H1 (cell line): ENCODE measurements around the gene SPOP. TPM values are rescaled to one million over a fixed set of nuclear protein-coding genes. Genes with fewer than 3 reads are reported as not detected.
A peak's percentile ranks its signal among the peaks of the same experiment; 100 is the strongest.

Experiments
- CTCF ChIA-PET: fragments of 300-600 bp; sonication (Branson Sonifier 250); formaldehyde crosslinking; loops from one replicate; lab custom pipeline; 2021; ENCODE audit not compliant: partially characterized antibody; lab: Charles Lee
- POLR2A ChIA-PET: fragments of 300-600 bp; sonication (Branson Sonifier 250); formaldehyde crosslinking; loops from one replicate; lab custom pipeline; 2021; ENCODE audit warnings: inconsistent platforms; ENCODE audit not compliant: partially characterized antibody; lab: Charles Lee
- DNase-seq, 2 experiments: peaks; one replicate each; pipeline versions ENCODE4 v3.0.0 to v3.0.0-alpha.2; 2010 to 2022; ENCODE audit warnings: low spot score in 2 of 2, low read depth in 1 of 2, mixed read lengths in 1 of 2
- FAIRE-seq: peaks from 2 replicates; lab custom pipeline; 2011; peaks lifted over from hg19 to GRCh38; lab: Jason Lieb, UNC
- H2AFZ ChIP-seq: 2 replicates; pipeline ENCODE4 v1.8.1; 2012; ENCODE audit warnings: low read length, inconsistent platforms
- H2AK5ac ChIP-seq: 2 replicates; pipeline ENCODE4 v1.6.1; 2013; ENCODE audit warnings: low read depth, low read length
- H2BK120ac ChIP-seq: replicated peaks from 2 replicates; pipeline ENCODE3; 2013; ENCODE audit warnings: low read depth, low read length, inconsistent platforms
- H2BK12ac ChIP-seq: 2 replicates; pipeline ENCODE4 v1.6.1; 2013; ENCODE audit warnings: low read depth, low read length
- H2BK15ac ChIP-seq: 2 replicates; pipeline ENCODE4 v1.6.1; 2013; ENCODE audit warnings: low read length
- H2BK20ac ChIP-seq: 2 replicates; pipeline ENCODE4 v1.6.1; 2013; ENCODE audit warnings: low read length
- H2BK5ac ChIP-seq: 2 replicates; pipeline ENCODE4 v1.6.1; 2013; ENCODE audit warnings: low read depth, low read length
- H3K14ac ChIP-seq: 2 replicates; pipeline ENCODE4 v1.6.1; 2013; ENCODE audit warnings: inconsistent platforms; ENCODE audit not compliant: insufficient read length
- H3K18ac ChIP-seq: 2 replicates; pipeline ENCODE4 v1.6.1; 2013; ENCODE audit warnings: low read length; ENCODE audit errors: extremely low read depth
- H3K23ac ChIP-seq: 2 replicates; pipeline ENCODE4 v1.6.1; 2013; ENCODE audit warnings: inconsistent platforms; ENCODE audit not compliant: insufficient read length
- H3K23me2 ChIP-seq: 2 replicates; pipeline ENCODE4 v1.6.1; 2013; ENCODE audit warnings: low read depth, low read length
- H3K27ac ChIP-seq: 2 replicates; pipeline ENCODE4 v1.6.1; 2011; ENCODE audit warnings: low read depth, low read length, inconsistent platforms
- H3K27me3 ChIP-seq, 4 experiments: replicated peaks in 1 of 4; 1 replicate in 1 of 4; 2 replicates in 3 of 4; pipeline versions ENCODE4 v1.6.1 to v1.8.1; 2011 to 2013; ENCODE audit warnings: low read length in 3 of 4, mild to moderate bottlenecking in 3 of 4, inconsistent platforms in 2 of 4, mixed read lengths in 2 of 4, moderate library complexity in 1 of 4; ENCODE audit not compliant: control insufficient read depth in 3 of 4, insufficient read depth in 3 of 4; ENCODE audit errors: extremely low read depth in 1 of 4
- H3K36me3 ChIP-seq, 4 experiments: 2 replicates each; pipeline versions ENCODE4 v1.6.1 to v1.8.1; 2011 to 2013; ENCODE audit warnings: mild to moderate bottlenecking in 4 of 4, low read length in 3 of 4, moderate library complexity in 2 of 4, control low read depth in 1 of 4, inconsistent platforms in 1 of 4; ENCODE audit not compliant: insufficient read depth in 4 of 4, control insufficient read depth in 2 of 4
- H3K4ac ChIP-seq: replicated peaks from 2 replicates; pipeline ENCODE3; 2013; ENCODE audit warnings: low read length, low read depth, mixed read lengths, inconsistent platforms; ENCODE audit not compliant: insufficient read length
- H3K4me1 ChIP-seq, 4 experiments: replicated peaks in 1 of 4; 1 replicate in 1 of 4; 2 replicates in 3 of 4; pipeline versions ENCODE4 v1.6.1 to v1.8.1; 2011 to 2013; ENCODE audit warnings: low read length in 3 of 4, inconsistent platforms in 2 of 4, mixed read lengths in 1 of 4; ENCODE audit not compliant: insufficient read depth in 4 of 4, control insufficient read depth in 3 of 4
- H3K4me2 ChIP-seq, 2 experiments: 2 replicates each; pipeline versions ENCODE4 v1.6.1 to v1.8.1; 2011 to 2013; ENCODE audit warnings: low read depth in 2 of 2, low read length in 2 of 2, control low read depth in 1 of 2, inconsistent platforms in 1 of 2, mild to moderate bottlenecking in 1 of 2; ENCODE audit not compliant: insufficient read depth in 1 of 2
- H3K4me3 ChIP-seq, 4 experiments: fragments of 200-600, 300-600 bp in 1 of 4; sonication (generic), shearing (Covaris generic), sonication (Bioruptor Twin) in 1 of 4; 2 replicates each; pipeline versions ENCODE4 v1.5.1 to v1.8.1; 2011 to 2016; ENCODE audit warnings: low read length in 4 of 4, low read depth in 3 of 4, control low read depth in 2 of 4, inconsistent platforms in 2 of 4, mild to moderate bottlenecking in 2 of 4, mixed read lengths in 1 of 4, moderate library complexity in 1 of 4; ENCODE audit not compliant: insufficient read depth in 2 of 4; ENCODE audit errors: extremely low read depth in 1 of 4
- H3K56ac ChIP-seq: replicated peaks from 2 replicates; pipeline ENCODE3; 2013; ENCODE audit warnings: low read depth, mild to moderate bottlenecking, mixed read lengths, low read length, inconsistent platforms; ENCODE audit not compliant: insufficient read length
- H3K79me1 ChIP-seq: 2 replicates; pipeline ENCODE4 v1.6.1; 2013; ENCODE audit warnings: low read depth, low read length, control low read depth
- H3K79me2 ChIP-seq, 2 experiments: 2 replicates each; pipeline versions ENCODE4 v1.6.1 to v1.8.1; 2012 to 2013; ENCODE audit warnings: low read length in 2 of 2, mild to moderate bottlenecking in 2 of 2, inconsistent platforms in 1 of 2; ENCODE audit not compliant: insufficient read depth in 2 of 2, control insufficient read depth in 1 of 2
- H3K9ac ChIP-seq, 4 experiments: replicated peaks in 1 of 4; 1 replicate in 1 of 4; 2 replicates in 3 of 4; pipeline versions ENCODE4 v1.6.1 to v1.8.1; 2011 to 2013; ENCODE audit warnings: low read depth in 3 of 4, low read length in 3 of 4, control low read depth in 2 of 4, mild to moderate bottlenecking in 2 of 4, moderate library complexity in 2 of 4, inconsistent platforms in 1 of 4; ENCODE audit errors: extremely low read depth in 1 of 4
- H3K9me3 ChIP-seq, 2 experiments: 2 replicates each; pipeline versions ENCODE4 v1.6.1 to v1.8.1; 2012 to 2013; ENCODE audit warnings: mild to moderate bottlenecking in 2 of 2, moderate library complexity in 2 of 2, control low read depth in 1 of 2, inconsistent platforms in 1 of 2, low read depth in 1 of 2, low read length in 1 of 2, mixed read lengths in 1 of 2; ENCODE audit not compliant: insufficient read depth in 2 of 2
- H4K20me1 ChIP-seq, 2 experiments: replicated peaks in 1 of 2; 2 replicates each; pipeline versions ENCODE3 to v1.8.1; 2011 to 2013; ENCODE audit warnings: inconsistent platforms in 2 of 2, low read length in 2 of 2, mild to moderate bottlenecking in 1 of 2; ENCODE audit not compliant: insufficient read depth in 2 of 2, control insufficient read depth in 1 of 2
- H4K5ac ChIP-seq: 2 replicates; pipeline ENCODE4 v1.6.1; 2013; ENCODE audit warnings: low read length, low read depth, mixed read lengths, inconsistent platforms; ENCODE audit not compliant: insufficient read length
- H4K8ac ChIP-seq: 2 replicates; pipeline ENCODE4 v1.8.0; 2013; ENCODE audit warnings: mild to moderate bottlenecking, moderate library complexity, low read length, inconsistent platforms; ENCODE audit not compliant: insufficient read depth; ENCODE audit errors: extremely low read depth
- H4K91ac ChIP-seq: replicated peaks from 2 replicates; pipeline ENCODE3; 2013; ENCODE audit warnings: low read length, mixed read lengths, inconsistent platforms; ENCODE audit not compliant: insufficient read length
- GABPA ChIP-seq: IDR thresholded peaks from 2 replicates; pipeline ENCODE4 v1.6.1; 2011; ENCODE audit warnings: mild to moderate bottlenecking, low read length, moderate library complexity, borderline replicate concordance; ENCODE audit not compliant: insufficient read depth
- RXRA ChIP-seq: IDR thresholded peaks from 2 replicates; pipeline ENCODE4 v1.6.1; 2011; ENCODE audit warnings: low read depth, mild to moderate bottlenecking, low read length, moderate library complexity; ENCODE audit not compliant: insufficient read depth
- WGBS, 2 experiments: shearing (Covaris generic) in 1 of 2; methylation state at CpG; one replicate each; pipeline versions ENCODE4 v1.1.6 to v1.1.7; 2013 to 2015; ENCODE audit warnings: low lambda C conversion rate in 2 of 2, mixed read lengths in 2 of 2, inconsistent platforms in 1 of 2, low coverage in 1 of 2, missing lambda C conversion rate in 1 of 2; ENCODE audit not compliant: insufficient replicate concordance in 2 of 2, insufficient coverage in 1 of 2, insufficient read length in 1 of 2; ENCODE audit errors: extremely low coverage in 1 of 2, missing lambda C conversion rate in 1 of 2; 5-methylcytosine and 5-hydroxymethylcytosine counted together
- polyA plus RNA-seq, 7 experiments: library from polyadenylated mRNA; depleted of rRNA in 3 of 7; stranded (reverse) in 5 of 7; unstranded in 2 of 7; fragments of >200 nt in 5 of 7; fragments of 200-250 nt in 2 of 7; gene quantifications; 1 replicate in 5 of 7; 2 replicates in 1 of 7; 4 replicates in 1 of 7; pipeline versions ENCODE4 v1.2.1 to v1.2.3, GENCODE V29; 2011 to 2013; ENCODE audit warnings: missing spikeins in 2 of 7, mixed read lengths in 2 of 7
- total RNA-seq: library from RNA; stranded (reverse); fragmentation: NEBNext Ultra II Directional; extraction: Animal tissue kit (Norgen Biotek cat#: 25700); gene quantifications from 2 replicates; pipeline ENCODE4 v1.2.1, GENCODE V29; 2021
- TF ChIP-seq, protein P1 (sequence below): IDR thresholded peaks from 2 replicates; pipeline ENCODE4 v1.6.1; 2012; ENCODE audit warnings: inconsistent platforms
- TF ChIP-seq, protein P2 (sequence below), 3 experiments: IDR thresholded peaks; 1 replicate in 2 of 3; 2 replicates in 1 of 3; pipeline versions ENCODE4 v1.5.1 to v1.6.1; 2011; ENCODE audit warnings: low read length in 3 of 3, mild to moderate bottlenecking in 3 of 3, inconsistent platforms in 2 of 3, low read depth in 1 of 3, moderate library complexity in 1 of 3; ENCODE audit not compliant: insufficient read depth in 1 of 3; ENCODE audit errors: control extremely low read depth in 1 of 3

SPOP gene
- total and polyA plus RNA-seq, 2 of the 8 experiments (the other 6 are each of a cell fraction or from before 2014, with no cell fraction given): 13.3 to 25.6 TPM

DNA sequence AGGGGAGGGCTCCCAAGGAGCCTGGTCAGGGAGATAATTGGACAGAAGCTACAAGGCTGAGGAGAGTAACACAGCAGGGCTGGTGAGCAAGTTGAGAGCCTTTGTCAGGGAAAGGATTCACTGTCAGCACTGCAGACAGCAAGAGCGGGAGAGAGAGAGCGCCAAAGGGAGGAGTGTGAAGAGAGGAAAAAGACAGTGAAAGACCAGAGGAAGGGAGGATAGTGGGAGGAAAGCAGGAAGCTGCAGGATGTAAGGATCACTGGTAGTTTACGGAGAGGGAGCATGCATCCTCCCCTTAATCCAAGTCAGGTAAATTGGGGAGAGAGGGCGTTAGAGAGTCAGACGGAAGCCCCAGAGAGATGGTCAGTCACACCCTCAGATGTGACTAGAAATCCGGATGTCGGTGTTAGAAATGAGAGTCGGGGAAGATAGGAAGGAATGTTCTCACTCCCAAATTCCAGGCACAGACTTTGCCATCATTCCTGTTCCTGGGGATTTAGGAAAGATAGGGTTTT is 13.8 kb upstream of the SPOP start:
- Histone ChIP-seq H3K4me1 (peaks cover 0 to 2% (median 0%) of the 10 kb centered on the region in 4 experiments; a peak in 3 of 7 replicates), H3K14ac (no peak overlapping the region), H3K9me3 (no peaks in the 10 kb centered on the region), H3K56ac (no peak overlapping the region), H2BK12ac (peak overlapping the region; percentile 68; the same call in 1 of the 2 replicates), H4K91ac (no peak overlapping the region), H4K20me1 (no peaks in the 10 kb centered on the region), H4K8ac (no peak overlapping the region), H3K4me3 (no peak overlapping the region), H3K27ac (no peak overlapping the region), H2BK15ac (peak overlapping the region; percentile 83), H4K5ac (no peak overlapping the region), H3K27me3 (no peaks in the 10 kb centered on the region; a peak in 1 of 7 replicates), H3K18ac (no peak overlapping the region), H2BK5ac (no peak overlapping the region), H3K23ac (no peak overlapping the region), H3K23me2 (no peaks in the 10 kb centered on the region), H3K79me2 (no peaks in the 10 kb centered on the region), H3K4me2 (peak overlapping the region in 1 of 2 experiments; percentile 49; a peak in 3 of 4 replicates), H3K36me3 (no peaks in the 10 kb centered on the region), H2AK5ac (peak overlapping the region; percentile 9; the same call in 1 of the 2 replicates), H3K4ac (no peak overlapping the region), H2AFZ (peak overlapping the region; percentile 95), H2BK20ac (0 out of 2 replicates have a peak overlapping the region, but pooled peaks have one; percentile 72), H2BK120ac (no peak overlapping the region), H3K79me1 (no peaks in the 10 kb centered on the region), H3K9ac (no peak overlapping the region; a peak in 1 of 7 replicates)
- POLR2A ChIA-PET: interaction anchor here (1.2 to 1.3 kb wide), 4 partner anchors 10 to 121 kb away, joined by 3 to 8 read pairs (median 4); no protein-coding TSS in a partner anchor
- DNase-seq (no peak), FAIRE-seq (no peak)
- WGBS, 2 experiments: 57% methylated on average over 8 of the region's 8 CpGs; no CpG with 5 or more reads in 1 of the 2 experiments
- CTCF ChIA-PET: interaction anchor here (0.6 to 19.2 kb wide), 10 partner anchors 9 to 137 kb away, joined by 3 to 228 read pairs (median 4); partner anchors contain the start of gene NXPH3
- TF ChIP-seq RXRA (no peak), GABPA (no peak)
- TF ChIP-seq, protein P1, sequence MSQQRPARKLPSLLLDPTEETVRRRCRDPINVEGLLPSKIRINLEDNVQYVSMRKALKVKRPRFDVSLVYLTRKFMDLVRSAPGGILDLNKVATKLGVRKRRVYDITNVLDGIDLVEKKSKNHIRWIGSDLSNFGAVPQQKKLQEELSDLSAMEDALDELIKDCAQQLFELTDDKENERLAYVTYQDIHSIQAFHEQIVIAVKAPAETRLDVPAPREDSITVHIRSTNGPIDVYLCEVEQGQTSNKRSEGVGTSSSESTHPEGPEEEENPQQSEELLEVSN: peak; percentile 55; the same call in 1 of the 2 replicates
- TF ChIP-seq, protein P2, sequence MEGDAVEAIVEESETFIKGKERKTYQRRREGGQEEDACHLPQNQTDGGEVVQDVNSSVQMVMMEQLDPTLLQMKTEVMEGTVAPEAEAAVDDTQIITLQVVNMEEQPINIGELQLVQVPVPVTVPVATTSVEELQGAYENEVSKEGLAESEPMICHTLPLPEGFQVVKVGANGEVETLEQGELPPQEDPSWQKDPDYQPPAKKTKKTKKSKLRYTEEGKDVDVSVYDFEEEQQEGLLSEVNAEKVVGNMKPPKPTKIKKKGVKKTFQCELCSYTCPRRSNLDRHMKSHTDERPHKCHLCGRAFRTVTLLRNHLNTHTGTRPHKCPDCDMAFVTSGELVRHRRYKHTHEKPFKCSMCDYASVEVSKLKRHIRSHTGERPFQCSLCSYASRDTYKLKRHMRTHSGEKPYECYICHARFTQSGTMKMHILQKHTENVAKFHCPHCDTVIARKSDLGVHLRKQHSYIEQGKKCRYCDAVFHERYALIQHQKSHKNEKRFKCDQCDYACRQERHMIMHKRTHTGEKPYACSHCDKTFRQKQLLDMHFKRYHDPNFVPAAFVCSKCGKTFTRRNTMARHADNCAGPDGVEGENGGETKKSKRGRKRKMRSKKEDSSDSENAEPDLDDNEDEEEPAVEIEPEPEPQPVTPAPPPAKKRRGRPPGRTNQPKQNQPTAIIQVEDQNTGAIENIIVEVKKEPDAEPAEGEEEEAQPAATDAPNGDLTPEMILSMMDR (IDR thresholded peaks at IDR 0.05; ENCODE audit: control extremely low read depth in 1 of 3, insufficient read depth in 1 of 3, low read depth in 1 of 3, low read length in 3 of 3): peak in 1 of 3 experiments; percentile 12; a peak in 1 of 4 replicates
